Transverse colon (tissue), 3 donors: ENCODE results near the gene IL22RA2.

ENCODE experiments used
- CTCF ChIP-seq, 5 experiments: fragments of 200-600 bp in 3 of 5; fragments of 450-650 bp in 2 of 5; sonication (generic) in 3 of 5; IDR thresholded peaks; 1 replicate in 2 of 5; 2 replicates in 3 of 5; pipeline ENCODE4 v1.5.1; 2016 to 2017; ENCODE audit warnings: antibody characterized with exemption in 5 of 5, inconsistent platforms in 3 of 5, mild to moderate bottlenecking in 2 of 5, moderate library complexity in 1 of 5
- EP300 ChIP-seq: sonication (generic); formaldehyde crosslinking; IDR thresholded peaks from one replicate; pipeline ENCODE4 v1.6.1; 2017; ENCODE audit warnings: antibody characterized with exemption, low read depth
- POLR2A ChIP-seq: fragments of 450-650 bp; IDR thresholded peaks from one replicate; pipeline ENCODE4 v1.6.1; 2016; ENCODE audit warnings: antibody characterized with exemption, mild to moderate bottlenecking, moderate library complexity

DNA sequence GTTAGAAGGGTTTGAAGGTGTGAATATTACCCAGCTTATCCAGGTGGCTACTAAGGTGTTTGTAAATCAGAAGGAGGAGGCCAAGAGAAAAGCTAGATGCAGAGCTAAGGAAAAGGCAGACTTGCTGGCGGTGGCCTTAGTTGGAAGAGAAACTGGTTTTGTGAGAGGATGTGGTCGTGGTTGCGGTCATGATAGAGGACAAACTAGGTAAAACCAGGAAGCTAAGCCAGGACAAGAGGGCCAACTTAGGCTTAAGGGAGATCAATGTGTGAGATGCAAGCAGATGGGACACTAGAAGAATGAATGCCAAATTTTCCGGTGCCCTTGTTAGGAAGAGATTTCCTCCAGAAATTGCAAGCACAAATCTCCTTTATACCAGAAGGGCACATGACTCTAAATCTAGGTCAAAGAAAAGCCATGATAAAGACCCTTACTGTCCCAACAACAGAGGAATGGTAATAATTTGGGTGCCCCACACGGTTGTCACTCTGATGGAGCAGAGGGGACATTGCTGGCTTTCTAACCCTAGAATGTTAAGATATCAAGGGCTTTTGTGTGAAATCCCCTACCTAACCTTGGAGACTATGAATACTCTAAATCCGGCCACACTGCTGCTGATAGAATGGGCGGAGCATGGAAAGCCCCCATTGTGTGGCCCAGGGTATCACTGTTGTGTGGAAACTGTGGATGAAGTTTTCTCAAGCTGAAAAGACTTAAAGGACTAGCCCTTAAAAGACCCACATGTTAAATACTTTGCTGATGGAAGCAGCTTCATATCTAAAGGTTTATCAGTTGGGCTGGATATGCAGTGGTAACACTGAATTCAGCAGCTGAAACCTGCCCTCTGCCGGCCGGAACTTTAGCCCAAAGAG is 7.8 kb downstream of the IL22RA2 start:
- no peak for TF ChIP-seq EP300
- TF ChIP-seq CTCF (IDR thresholded peaks at IDR 0.05): peak in 2 of 5 experiments; percentile 35 to 49
- TF ChIP-seq POLR2A: no peak
